ENCODE data around the gene CD151.

Gene CD151

GRCh38 chr11:811446-812245, 21.1 kb upstream of the CD151 start:
- peak overlapping the region; percentile 92 for H3K4me3 ChIP-seq (ENCODE audit: low read depth, low read length)
- no peak for TF ChIP-seq CTCF (IDR thresholded peaks at IDR 0.05; ENCODE audit: borderline replicate concordance, insufficient read depth, low read depth, low read length)

GRCh38 chr11:812390-812789, 20.4 kb upstream of the CD151 start:
- no peak overlapping the region for H3K4me3 ChIP-seq (ENCODE audit: low read depth, low read length)
- no peak for TF ChIP-seq CTCF (IDR thresholded peaks at IDR 0.05; ENCODE audit: borderline replicate concordance, insufficient read depth, low read depth, low read length)

- no peak overlapping the region for H3K4me3 ChIP-seq (ENCODE audit: low read depth, low read length)
- TF ChIP-seq CTCF (IDR thresholded peaks at IDR 0.05; ENCODE audit: borderline replicate concordance, insufficient read depth, low read depth, low read length), result no peak
These were observed 19.7 kb upstream of the CD151 start for GRCh38 chr11:813072-813455.

GRCh38 chr11:813456-814096, 19.2 kb upstream of the CD151 start:
- H3K4me3 ChIP-seq (ENCODE audit: low read depth, low read length), result no peak overlapping the region
- TF ChIP-seq CTCF (IDR thresholded peaks at IDR 0.05; ENCODE audit: borderline replicate concordance, insufficient read depth, low read depth, low read length), result no peak

- no peak for TF ChIP-seq CTCF (IDR thresholded peaks at IDR 0.05; ENCODE audit: borderline replicate concordance, insufficient read depth, low read depth, low read length)
- no peak overlapping the region for H3K4me3 ChIP-seq (ENCODE audit: low read depth, low read length)
These were observed 16.9 kb upstream of the CD151 start for GRCh38 chr11:815675-816432.

- no peak for TF ChIP-seq CTCF (IDR thresholded peaks at IDR 0.05; ENCODE audit: borderline replicate concordance, insufficient read depth, low read depth, low read length)
These were observed 16.3 kb upstream of the CD151 start for GRCh38 chr11:816433-816779.

More at GRCh38 chr11:816433-816779, 16.3 kb upstream of the CD151 start:
- H3K4me3 ChIP-seq (ENCODE audit: low read depth, low read length), result no peak overlapping the region

Data from GM12875 (cell line).